ENCODE data around the gene TBXT. TPM values are rescaled to one million over a fixed set of nuclear protein-coding genes. Genes with fewer than 3 reads are reported as not detected.

Gene TBXT
- total RNA-seq: not detected in 2 replicates

DNA sequence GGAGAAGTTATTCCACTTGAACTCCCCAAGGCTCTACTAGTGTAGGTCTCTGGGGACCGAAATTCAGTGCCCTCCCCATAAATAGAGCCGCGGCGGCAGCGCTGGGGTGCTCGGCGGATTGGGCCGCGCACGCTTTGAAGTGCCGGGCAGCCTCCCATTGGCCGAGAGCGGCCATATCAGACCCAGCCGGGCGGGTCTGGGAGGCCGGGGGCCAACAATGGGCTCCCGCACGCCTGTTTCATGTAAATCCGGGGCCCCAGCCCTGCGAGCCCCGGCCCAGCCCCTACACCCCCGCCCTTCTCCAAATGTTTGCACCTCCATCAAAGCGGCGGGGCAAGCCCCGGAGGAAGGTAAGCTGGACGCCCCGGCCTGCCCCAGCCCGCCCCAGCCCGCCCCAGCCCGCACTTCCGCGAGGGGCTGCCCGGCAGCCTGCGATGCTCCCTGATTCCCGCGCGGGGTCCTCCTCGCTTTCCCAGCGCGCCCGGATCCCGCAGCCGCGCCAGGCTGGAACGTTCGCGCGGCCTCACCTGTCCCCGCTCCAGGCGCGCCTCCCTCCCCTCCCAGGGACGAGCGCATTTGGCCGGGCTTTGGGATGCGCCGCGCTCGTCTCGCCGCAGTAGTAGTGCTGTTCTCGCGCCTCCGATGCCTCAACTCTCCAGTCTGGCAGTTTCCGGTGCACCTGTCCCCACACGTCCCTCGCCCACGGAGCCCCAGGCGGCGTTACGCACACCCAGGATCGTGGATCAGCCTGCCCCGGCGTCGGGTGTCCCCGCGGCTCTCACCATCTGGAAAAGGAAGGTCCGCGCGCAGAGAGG is at the start of gene TBXT:
TSS of gene TBXT (minus strand) at position 51 of the 815 bp plus-strand sequence. CDS start 260 bp downstream, outside the sequence.

Other genes with a start within 250 kb of the TBXT start
- gene PRR18, start 140.5 kb upstream of the TBXT start, total RNA-seq: not detected in 2 replicates
- 56.9 and 63.0 TPM in 2 replicates for gene SFT2D1, start 174.7 kb upstream of the TBXT start, total RNA-seq
- 32.9 and 40.5 TPM in 2 replicates for gene MPC1, start 215.1 kb upstream of the TBXT start, total RNA-seq

All from bronchus fibroblast of lung (primary cell).